IMR-90 (cell line): Measurements from ENCODE around the gene ESYT1. TPM values are rescaled to one million over a fixed set of nuclear protein-coding genes. Genes with fewer than 3 reads are reported as not detected.

Experiments
- ATAC-seq: fragments of 200-7000 bp; cut with Tn5 transposase; 2 replicates; pipeline ENCODE4 v1.9.1; 2020; ENCODE audit warnings: low read depth, mild to moderate bottlenecking, moderate library complexity
- BruUV-seq: library from RNA; stranded (reverse); fragments of 400-500 nt; replicated peaks from 2 replicates; lab custom pipeline; 2021; lab: Mats Ljungman, UMichigan
- CTCF ChIA-PET: fragments of 300-600 bp; formaldehyde crosslinking; extraction: SDS; loops from one replicate; lab custom pipeline; 2021; ENCODE audit warnings: antibody characterized with exemption; lab: Yijun Ruan, JAX
- POLR2A ChIA-PET: fragments of 300-600 bp; sonication (Branson Sonifier 250); formaldehyde crosslinking; loops from one replicate; lab custom pipeline; 2022; ENCODE audit warnings: antibody characterized with exemption; ENCODE audit not compliant: unreplicated experiment; lab: Charles Lee
- DNase-seq: peaks from one replicate; pipeline ENCODE4 v3.0.0; 2013
- H2AFZ ChIP-seq: replicated peaks from 2 replicates; pipeline ENCODE3; 2013; ENCODE audit warnings: low read length, mild to moderate bottlenecking; ENCODE audit not compliant: poor library complexity
- H2AK5ac ChIP-seq: 2 replicates; pipeline ENCODE4 v1.6.1; 2013; ENCODE audit warnings: low read depth, low read length, inconsistent platforms
- H2AK9ac ChIP-seq: replicated peaks from 2 replicates; pipeline ENCODE3; 2013; ENCODE audit warnings: mild to moderate bottlenecking, low read depth, low read length, moderate library complexity; ENCODE audit not compliant: poor library complexity
- H2BK120ac ChIP-seq: 2 replicates; pipeline ENCODE4 v1.6.1; 2013; ENCODE audit warnings: low read depth, low read length, inconsistent platforms
- H2BK15ac ChIP-seq: 3 replicates; pipeline ENCODE4 v1.6.1; 2013; ENCODE audit warnings: low read depth, low read length, inconsistent platforms
- H2BK20ac ChIP-seq: 2 replicates; pipeline ENCODE4 v1.6.1; 2013; ENCODE audit warnings: low read depth, mild to moderate bottlenecking, inconsistent platforms, low read length, moderate library complexity
- H2BK5ac ChIP-seq: 2 replicates; pipeline ENCODE4 v1.6.1; 2013; ENCODE audit warnings: mild to moderate bottlenecking, low read depth, low read length, inconsistent platforms; ENCODE audit not compliant: poor library complexity, severe bottlenecking
- H3K14ac ChIP-seq: replicated peaks from 2 replicates; pipeline ENCODE4 v1.6.1; 2013; ENCODE audit warnings: low read depth, low read length, inconsistent platforms
- H3K18ac ChIP-seq: 2 replicates; pipeline ENCODE4 v1.6.1; 2013; ENCODE audit warnings: low read depth, low read length, control low read depth
- H3K23ac ChIP-seq: 2 replicates; pipeline ENCODE4 v1.6.1; 2013; ENCODE audit warnings: low read depth, low read length, inconsistent platforms
- H3K27ac ChIP-seq: 2 replicates; pipeline ENCODE4 v1.5.1; 2013; ENCODE audit warnings: mild to moderate bottlenecking, control low read depth, low read length; ENCODE audit not compliant: insufficient read depth
- H3K27me3 ChIP-seq: 2 replicates; pipeline ENCODE4 v1.6.1; 2013; ENCODE audit warnings: low read length; ENCODE audit not compliant: control insufficient read depth, insufficient read depth
- H3K36me3 ChIP-seq: 2 replicates; pipeline ENCODE4 v1.6.1; 2013; ENCODE audit warnings: low read length, mixed read lengths; ENCODE audit not compliant: control insufficient read depth, insufficient read depth
- H3K4ac ChIP-seq: 2 replicates; pipeline ENCODE4 v1.6.1; 2013; ENCODE audit warnings: low read depth, low read length, inconsistent platforms
- H3K4me1 ChIP-seq: 2 replicates; pipeline ENCODE4 v1.6.1; 2013; ENCODE audit warnings: low read length, mixed read lengths; ENCODE audit not compliant: control insufficient read depth, insufficient read depth
- H3K4me2 ChIP-seq: 2 replicates; pipeline ENCODE4 v1.6.1; 2013; ENCODE audit warnings: low read depth, mild to moderate bottlenecking, control low read depth, low read length, moderate library complexity
- H3K4me3 ChIP-seq: 2 replicates; pipeline ENCODE4 v1.5.1; 2013; ENCODE audit warnings: low read depth, mild to moderate bottlenecking, control low read depth, low read length, moderate library complexity; ENCODE audit not compliant: insufficient read depth
- H3K56ac ChIP-seq: 2 replicates; pipeline ENCODE4 v1.6.1; 2013; ENCODE audit warnings: low read length, inconsistent platforms; ENCODE audit not compliant: insufficient read depth; ENCODE audit errors: extremely low read depth
- H3K79me1 ChIP-seq, 2 experiments: 2 replicates each; pipeline ENCODE4 v1.6.1; 2013; ENCODE audit warnings: low read length in 2 of 2, inconsistent platforms in 1 of 2, low read depth in 1 of 2
- H3K9ac ChIP-seq: 2 replicates; pipeline ENCODE4 v1.6.1; 2013; ENCODE audit warnings: low read depth, low read length, control low read depth
- H3K9me1 ChIP-seq: 2 replicates; pipeline ENCODE4 v1.6.1; 2013; ENCODE audit warnings: low read length, inconsistent platforms; ENCODE audit not compliant: insufficient read depth
- H3K9me3 ChIP-seq: 2 replicates; pipeline ENCODE4 v1.6.1; 2013; ENCODE audit warnings: low read length; ENCODE audit not compliant: control insufficient read depth, insufficient read depth
- H4K20me1 ChIP-seq: 2 replicates; pipeline ENCODE4 v1.6.1; 2013; ENCODE audit warnings: low read length, inconsistent platforms; ENCODE audit not compliant: insufficient read depth
- H4K5ac ChIP-seq: 2 replicates; pipeline ENCODE4 v1.6.1; 2013; ENCODE audit warnings: mild to moderate bottlenecking, low read depth, low read length, control low read depth
- H4K8ac ChIP-seq, 2 experiments: 2 replicates each; pipeline ENCODE4 v1.6.1; 2013; ENCODE audit warnings: low read depth in 2 of 2, low read length in 2 of 2, control low read depth in 1 of 2, inconsistent platforms in 1 of 2
- H4K91ac ChIP-seq: 2 replicates; pipeline ENCODE4 v1.6.1; 2013; ENCODE audit warnings: low read depth, low read length, inconsistent platforms; ENCODE audit not compliant: insufficient read depth
- NFE2L2 ChIP-seq: fragments of 150-350 bp; IDR thresholded peaks from 2 replicates; pipeline ENCODE4 v1.6.1; 2016; ENCODE audit warnings: low read depth, mild to moderate bottlenecking, low read length
- POLR2A ChIP-seq: IDR thresholded peaks from 2 replicates; pipeline ENCODE4 v1.6.1; 2012; ENCODE audit warnings: mild to moderate bottlenecking, low read depth, low read length
- WGBS, 2 experiments: methylation state at CpG; one replicate each; pipeline versions ENCODE4 v1.1.5 to v1.1.7; 2013; ENCODE audit warnings: missing lambda C conversion rate in 2 of 2; ENCODE audit not compliant: insufficient read length in 1 of 2; ENCODE audit errors: extremely low coverage in 2 of 2; 5-methylcytosine and 5-hydroxymethylcytosine counted together
- dilution Hi-C: fragments of 300-500 bp; cut with HindIII; formaldehyde crosslinking; loops from one replicate; pipeline ENCODE4 v1.14.3; 2018; ENCODE audit warnings: low sequenced_read_pairs; ENCODE audit not compliant: unreplicated experiment
- in situ Hi-C: fragments of 300-500 bp; cut with MboI; formaldehyde crosslinking; loops from 3 replicates; pipeline ENCODE4 v1.14.3; 2019; ENCODE audit warnings: low sequenced_read_pairs, inconsistent platforms, mixed read lengths
- intact Hi-C: fragments of 100-400 bp; cut with micrococcal nuclease; formaldehyde crosslinking; loops from 2 replicates; pipeline ENCODE4 v1.10.0; 2022
- polyA plus RNA-seq, 3 experiments: library from polyadenylated mRNA; depleted of rRNA; stranded (reverse); fragments of >200 nt; gene quantifications; 2 replicates each; pipeline ENCODE4 v1.2.3, GENCODE V29; 2012; ENCODE audit warnings: low replicate concordance in 1 of 3
- total RNA-seq: library from RNA; depleted of rRNA; stranded (reverse); fragments of >200 nt; gene quantifications from 2 replicates; pipeline ENCODE4 v1.2.3, GENCODE V29; 2012

The ESYT1 gene
- total and polyA plus RNA-seq, 2 of the 4 experiments (the other 2 are of a cell fraction) = 150 to 153 TPM

GRCh38 chr12:56101045-56101444, 27.0 kb upstream of the ESYT1 start:
- Histone ChIP-seq H3K9ac (no peak overlapping the region), H2AK9ac (no peak overlapping the region), H2AFZ (no peak overlapping the region), H2BK120ac (no peak overlapping the region), H3K23ac (no peak overlapping the region), H3K56ac (no peak overlapping the region), H4K20me1 (peaks cover 7% of the 10 kb centered on the region), H3K27ac (no peak overlapping the region), H3K79me1 (peaks cover 0 to 12% of the 10 kb centered on the region in 2 experiments; a peak in 2 of 4 replicates), H4K8ac (no peak overlapping the region), H3K4me2 (no peak overlapping the region), H3K9me3 (no peaks in the 10 kb centered on the region), H3K4me3 (no peak overlapping the region), H3K18ac (no peak overlapping the region), H2BK15ac (no peak overlapping the region), H2BK5ac (no peak overlapping the region), H3K14ac (no peak overlapping the region), H3K36me3 (no peaks in the 10 kb centered on the region; the same call in 1 of the 2 replicates), H3K9me1 (0 out of 2 replicates have a peak, but pooled peaks cover 2% of the 10 kb centered on the region), H4K91ac (no peak overlapping the region), H3K4ac (no peak overlapping the region), H4K5ac (no peak overlapping the region), H2BK20ac (no peak overlapping the region), H2AK5ac (no peak overlapping the region), H3K27me3 (peaks cover 23% of the 10 kb centered on the region), H3K4me1 (peaks cover 3% of the 10 kb centered on the region; the same call in 1 of the 2 replicates)
- dilution Hi-C loops = no loop called here
- ChIA-PET POLR2A (no interaction called here), CTCF (interaction anchor here (0.6 kb wide), 1 partner anchor 22 kb away, joined by 3 read pairs; no protein-coding TSS in a partner anchor)
- no peak for TF ChIP-seq NFE2L2
- TF ChIP-seq POLR2A = no peak
- intact Hi-C loops = loop anchor here (10.0 kb wide), 1 partner anchor 106 kb away; the partner anchor contains the start of gene SUOX
- in situ Hi-C loops = no loop called here
- DNase-seq (no peak), ATAC-seq (no peak)
- no TSS peak for BruUV-seq
- WGBS, 2 experiments = 48% methylated on average over 2 of the region's 14 CpGs; no CpG with 5 or more reads in 1 of the 2 experiments
